SK-N-MC (cell line): Measurements from ENCODE around the gene CREB5.

Source experiments
- EZH2 ChIP-seq: fragments of 200-600 bp; sonication (generic); IDR thresholded peaks from one replicate; pipeline ENCODE4 v1.6.1; 2017; ENCODE audit warnings: antibody characterized with exemption
- FOXP2 ChIP-seq: optimal IDR thresholded peaks from 2 replicates; pipeline ENCODE3; 2011; ENCODE audit warnings: mild to moderate bottlenecking, moderate library complexity; ENCODE audit not compliant: insufficient read depth; ENCODE audit errors: extremely low read length, control extremely low read depth
- POLR2AphosphoS5 ChIP-seq: IDR thresholded peaks from 2 replicates; pipeline ENCODE4 v1.6.1; 2012; ENCODE audit warnings: mild to moderate bottlenecking, low read depth, low read length, borderline replicate concordance

- no peak for TF ChIP-seq POLR2AphosphoS5
- no peak for TF ChIP-seq EZH2
- no peak for TF ChIP-seq FOXP2
Measured at GRCh38 chr7:28423112-28423511, 10.8 kb downstream of the CREB5 start.
